OCI-LY3 (cell line): ENCODE measurements around the gene PDXP.
"Not testable (repeated sequence)": the region's sequence is repeated elsewhere in the genome, so short reads cannot be mapped to it uniquely, and the experiment has no call there.

ENCODE experiments used
- H2AFZ ChIP-seq: fragments of 200-600, 300-600 bp; shearing (Covaris generic); 2 replicates; pipeline ENCODE4 v1.6.0; 2014; ENCODE audit warnings: antibody characterized with exemption, low read depth, low read length
- H3K27ac ChIP-seq: fragments of 200-600, 300-600 bp; sonication (generic); 2 replicates; pipeline ENCODE4 v1.5.1; 2014; ENCODE audit warnings: mild to moderate bottlenecking, low read length, moderate library complexity, mixed read lengths
- H3K27me3 ChIP-seq: fragments of 200-600, 300-600 bp; sonication (generic); 2 replicates; pipeline ENCODE4 v1.6.1; 2014; ENCODE audit warnings: low read depth, low read length, mixed read lengths
- H3K36me3 ChIP-seq: fragments of 200-600, 300-600 bp; sonication (generic); replicated peaks from 2 replicates; pipeline ENCODE3; 2014; ENCODE audit warnings: low read depth, low read length, mixed read lengths
- H3K4me1 ChIP-seq: fragments of 300-600, 200-600 bp; sonication (generic); 2 replicates; pipeline ENCODE4 v1.6.1; 2014; ENCODE audit warnings: low read length, mixed read lengths
- H3K4me2 ChIP-seq: fragments of 200-600, 300-600 bp; sonication (generic); 2 replicates; pipeline ENCODE4 v1.6.1; 2014; ENCODE audit warnings: low read length, mixed read lengths
- H3K4me3 ChIP-seq: fragments of 300-600, 200-600 bp; sonication (generic); 2 replicates; pipeline ENCODE4 v1.5.1; 2014; ENCODE audit warnings: antibody characterized with exemption, mild to moderate bottlenecking, low read length, moderate library complexity
- H3K79me2 ChIP-seq: fragments of 300-600, 200-600 bp; shearing (Covaris generic); 2 replicates; pipeline ENCODE4 v1.6.1; 2014; ENCODE audit warnings: mild to moderate bottlenecking, low read length, mixed read lengths
- H3K9ac ChIP-seq: fragments of 300-600, 200-600 bp; shearing (Covaris generic); 2 replicates; pipeline ENCODE4 v1.6.0; 2014; ENCODE audit warnings: mild to moderate bottlenecking, low read length, moderate library complexity
- H3K9me3 ChIP-seq: fragments of 200-600, 300-600 bp; shearing (Covaris generic); 2 replicates; pipeline ENCODE4 v1.6.1; 2014; ENCODE audit warnings: low read length, mixed read lengths; ENCODE audit not compliant: insufficient read depth
- H4K20me1 ChIP-seq: fragments of 200-600, 300-600 bp; sonication (generic); 2 replicates; pipeline ENCODE4 v1.6.1; 2016; ENCODE audit warnings: low read length, mixed read lengths; ENCODE audit not compliant: insufficient read depth
- EZH2phosphoT487 ChIP-seq: fragments of 200-600 bp; shearing (Covaris generic); IDR thresholded peaks from 2 replicates; pipeline ENCODE4 v1.6.1; 2018; ENCODE audit warnings: antibody characterized with exemption, mixed run types, low read depth
- TF ChIP-seq, protein P1 (sequence below): fragments of 200-600, 300-600 bp; sonication (generic); IDR thresholded peaks from 2 replicates; pipeline ENCODE4 v1.5.1; 2014; ENCODE audit warnings: antibody characterized with exemption, low read length, low read depth

Gene PDXP

GRCh38 chr22:37658133-37659065, at the start of gene PDXP:
Gene PDXP (plus strand): TSS chr22:37658723. CDS start chr22:37658783, 60 bp downstream.
- Histone ChIP-seq H3K36me3 (peaks cover 26% of the 10 kb centered on the region), H3K9me3 (no peaks in the 10 kb centered on the region)

DNA sequence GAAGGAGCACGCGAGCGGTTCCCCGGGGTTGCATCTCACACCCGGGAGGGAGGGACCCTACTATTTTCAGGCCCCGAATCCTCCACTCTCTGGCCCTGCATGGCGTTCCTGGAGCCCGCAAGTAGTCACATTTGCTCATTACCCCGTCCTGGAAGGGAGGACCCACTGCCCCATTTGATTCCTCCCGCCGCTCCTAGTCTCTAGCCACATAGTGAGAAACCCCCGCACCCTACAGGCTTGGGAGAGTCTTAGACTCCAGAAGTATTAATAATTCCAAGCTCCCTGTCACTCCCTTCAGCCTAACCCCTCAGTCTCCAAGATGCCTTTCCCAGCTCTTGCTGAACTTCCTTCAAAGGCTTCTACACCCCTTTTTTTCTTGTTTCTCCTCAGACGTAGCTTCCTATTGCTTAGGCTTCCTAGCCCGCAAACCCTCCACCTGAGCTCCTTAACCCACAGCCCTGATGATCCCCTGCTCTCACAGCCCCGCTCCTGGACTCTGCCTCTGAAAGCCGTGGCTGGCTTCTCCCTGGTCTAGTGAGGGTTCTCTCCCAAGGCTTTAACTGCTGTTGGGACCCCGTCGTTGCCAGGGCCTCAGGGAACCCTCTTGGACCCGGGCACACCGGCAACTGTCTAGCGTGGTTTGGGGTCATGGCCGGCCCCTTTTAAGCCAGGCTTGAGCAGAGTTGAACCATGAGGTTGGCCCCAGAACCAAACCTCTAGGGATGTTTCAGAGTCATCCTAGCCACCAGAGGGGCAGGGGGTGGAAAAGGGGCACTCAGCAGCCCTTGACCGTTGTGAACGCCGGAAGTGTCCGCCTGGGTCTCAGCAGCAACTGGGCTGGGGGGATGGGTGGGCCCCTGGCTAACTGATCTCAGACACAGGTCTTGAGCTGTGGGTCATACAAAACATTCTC, 49.0 kb upstream of the PDXP start:
- H3K27me3 ChIP-seq: peaks cover 12% of the 10 kb centered on the region
- no peak for TF ChIP-seq EZH2phosphoT487
- TF ChIP-seq, protein P1, sequence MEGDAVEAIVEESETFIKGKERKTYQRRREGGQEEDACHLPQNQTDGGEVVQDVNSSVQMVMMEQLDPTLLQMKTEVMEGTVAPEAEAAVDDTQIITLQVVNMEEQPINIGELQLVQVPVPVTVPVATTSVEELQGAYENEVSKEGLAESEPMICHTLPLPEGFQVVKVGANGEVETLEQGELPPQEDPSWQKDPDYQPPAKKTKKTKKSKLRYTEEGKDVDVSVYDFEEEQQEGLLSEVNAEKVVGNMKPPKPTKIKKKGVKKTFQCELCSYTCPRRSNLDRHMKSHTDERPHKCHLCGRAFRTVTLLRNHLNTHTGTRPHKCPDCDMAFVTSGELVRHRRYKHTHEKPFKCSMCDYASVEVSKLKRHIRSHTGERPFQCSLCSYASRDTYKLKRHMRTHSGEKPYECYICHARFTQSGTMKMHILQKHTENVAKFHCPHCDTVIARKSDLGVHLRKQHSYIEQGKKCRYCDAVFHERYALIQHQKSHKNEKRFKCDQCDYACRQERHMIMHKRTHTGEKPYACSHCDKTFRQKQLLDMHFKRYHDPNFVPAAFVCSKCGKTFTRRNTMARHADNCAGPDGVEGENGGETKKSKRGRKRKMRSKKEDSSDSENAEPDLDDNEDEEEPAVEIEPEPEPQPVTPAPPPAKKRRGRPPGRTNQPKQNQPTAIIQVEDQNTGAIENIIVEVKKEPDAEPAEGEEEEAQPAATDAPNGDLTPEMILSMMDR: no peak
- H3K79me2 ChIP-seq: peaks cover 36% of the 10 kb centered on the region
- peaks cover 13% of the 10 kb centered on the region for H3K4me1 ChIP-seq
- peaks cover 18% of the 10 kb centered on the region for H3K36me3 ChIP-seq
- peak overlapping the region; percentile 93 for H3K4me2 ChIP-seq
- H3K9ac ChIP-seq: peak overlapping the region; percentile 87
- peak overlapping the region; percentile 89 for H3K27ac ChIP-seq
- no peaks in the 10 kb centered on the region for H4K20me1 ChIP-seq
- H3K4me3 ChIP-seq: peak overlapping the region; percentile 80
- H2AFZ ChIP-seq: no peak overlapping the region
- H3K9me3 ChIP-seq: no peaks in the 10 kb centered on the region

More at GRCh38 chr22:37658133-37659065, at the start of gene PDXP:
- Histone ChIP-seq H3K27ac (peak within 1 kb of the TSS; percentile 65), H2AFZ (peak within 1 kb of the TSS; percentile 76), H3K4me3 (peak within 1 kb of the TSS; percentile 90), H3K27me3 (no peaks in the 10 kb centered on the region), H3K4me2 (peak within 1 kb of the TSS; percentile 97), H3K9ac (peak within 1 kb of the TSS; percentile 88), H3K79me2 (peaks cover 47% of the 10 kb centered on the region), H4K20me1 (peaks cover 31% of the 10 kb centered on the region), H3K4me1 (peaks cover 34% of the 10 kb centered on the region)
- TF ChIP-seq, protein P1: no peak
- no peak for TF ChIP-seq EZH2phosphoT487

- H4K20me1 ChIP-seq, H3K27me3 ChIP-seq, H2AFZ ChIP-seq, H3K9me3 ChIP-seq: not testable (repeated sequence)
- peak overlapping the region; percentile 89 for H3K27ac ChIP-seq
- peaks cover 18% of the 10 kb centered on the region for H3K36me3 ChIP-seq
- H3K4me3 ChIP-seq: peak overlapping the region; percentile 80
- peak overlapping the region; percentile 93 for H3K4me2 ChIP-seq
- H3K79me2 ChIP-seq: peaks cover 36% of the 10 kb centered on the region
- peak overlapping the region; percentile 87 for H3K9ac ChIP-seq
- peaks cover 13% of the 10 kb centered on the region for H3K4me1 ChIP-seq
Measured at GRCh38 chr22:37610153-37610475, 48.4 kb upstream of the PDXP start.

DNA sequence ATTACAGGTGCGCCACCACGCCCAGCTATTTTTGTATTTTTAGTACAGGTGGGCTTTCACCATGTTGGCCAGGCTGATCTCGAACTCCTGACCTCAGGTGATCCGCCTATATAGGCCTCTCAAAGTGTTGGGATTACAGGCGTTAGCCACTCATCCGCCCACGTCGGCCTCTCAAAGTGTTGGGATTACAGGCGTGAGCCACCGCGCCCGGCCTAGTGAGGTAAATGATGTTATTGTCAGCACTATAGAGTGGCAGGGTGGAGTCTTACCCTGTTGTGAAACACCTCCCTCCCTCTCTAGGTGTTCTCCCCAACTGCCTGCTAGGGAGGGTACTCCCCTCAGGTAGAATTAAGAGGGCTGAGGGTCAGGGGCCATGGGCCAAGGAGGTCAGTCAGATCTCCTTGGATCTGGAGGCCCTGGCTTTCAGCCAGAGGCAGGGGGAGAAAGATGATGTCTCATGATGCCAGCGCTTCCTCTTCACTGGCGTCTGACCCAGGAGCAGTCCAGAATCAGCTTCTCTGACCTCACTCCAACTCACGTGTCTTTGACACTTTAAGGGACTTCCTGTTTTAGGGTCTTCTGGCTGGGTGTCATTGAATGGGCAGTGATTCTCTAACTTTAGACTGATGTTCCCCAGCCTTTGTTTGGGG, 47.9 kb upstream of the PDXP start:
- Histone ChIP-seq H3K9ac (peak overlapping the region; percentile 87), H3K4me2 (peak overlapping the region; percentile 93), H3K4me3 (peak overlapping the region; percentile 80), H4K20me1 (no peaks in the 10 kb centered on the region), H3K79me2 (peaks cover 36% of the 10 kb centered on the region), H3K36me3 (peaks cover 18% of the 10 kb centered on the region), H3K9me3 (no peaks in the 10 kb centered on the region), H3K27me3 (peaks cover 4% of the 10 kb centered on the region), H3K4me1 (peaks cover 13% of the 10 kb centered on the region), H2AFZ (no peak overlapping the region), H3K27ac (peak overlapping the region; percentile 89; the same call in 1 of the 2 replicates)
- TF ChIP-seq, protein P1: no peak
- TF ChIP-seq EZH2phosphoT487: no peak
